Fibroblast of pulmonary artery (primary cell): ENCODE data around the gene GDPGP1.
A peak's percentile ranks its signal among the peaks of the same experiment; 100 is the strongest.

Source experiments
- DNase-seq: peaks from one replicate; pipeline ENCODE4 v3.0.0-alpha.2; 2010; ENCODE audit warnings: low read depth
- H3K4me3 ChIP-seq: replicated peaks from 2 replicates; pipeline ENCODE4 v1.5.1; 2011; ENCODE audit warnings: low read depth, mild to moderate bottlenecking, control low read depth, low read length, moderate library complexity
- CTCF ChIP-seq: IDR thresholded peaks from 2 replicates; pipeline ENCODE4 v1.5.1; 2011; ENCODE audit warnings: mild to moderate bottlenecking, control low read depth, low read length, inconsistent platforms; ENCODE audit errors: missing control alignments

The GDPGP1 gene

GRCh38 chr15:90221246-90221900, 12.6 kb upstream of the GDPGP1 start:
- H3K4me3 ChIP-seq = no peak overlapping the region
- TF ChIP-seq CTCF = peak; percentile 92
- DNase-seq = peak; percentile 93

GRCh38 chr15:90222547-90222946, 11.5 kb upstream of the GDPGP1 start:
- H3K4me3 ChIP-seq = no peak overlapping the region
- no peak for TF ChIP-seq CTCF
- no peak for DNase-seq

GRCh38 chr15:90223441-90224165, 10.4 kb upstream of the GDPGP1 start:
- DNase-seq = no peak
- TF ChIP-seq CTCF = no peak
- H3K4me3 ChIP-seq = no peak overlapping the region

DNA sequence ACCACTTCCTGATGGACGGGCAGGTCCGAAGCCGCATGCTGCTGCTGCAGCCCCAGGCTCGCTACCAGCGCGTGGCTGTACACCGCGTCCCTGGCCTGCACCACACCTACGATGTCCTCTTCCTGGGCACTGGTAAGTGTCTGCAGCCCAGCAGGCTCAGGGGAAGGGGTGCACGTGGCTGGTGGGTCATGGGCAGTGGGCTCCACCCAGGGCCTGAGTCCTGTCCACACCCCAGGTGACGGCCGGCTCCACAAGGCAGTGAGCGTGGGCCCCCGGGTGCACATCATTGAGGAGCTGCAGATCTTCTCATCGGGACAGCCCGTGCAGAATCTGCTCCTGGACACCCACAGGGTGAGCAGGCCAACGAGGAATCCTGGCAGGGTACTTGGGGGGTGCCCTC, 9.0 kb upstream of the GDPGP1 start:
- DNase-seq = no peak
- H3K4me3 ChIP-seq = no peak overlapping the region
- no peak for TF ChIP-seq CTCF

DNA sequence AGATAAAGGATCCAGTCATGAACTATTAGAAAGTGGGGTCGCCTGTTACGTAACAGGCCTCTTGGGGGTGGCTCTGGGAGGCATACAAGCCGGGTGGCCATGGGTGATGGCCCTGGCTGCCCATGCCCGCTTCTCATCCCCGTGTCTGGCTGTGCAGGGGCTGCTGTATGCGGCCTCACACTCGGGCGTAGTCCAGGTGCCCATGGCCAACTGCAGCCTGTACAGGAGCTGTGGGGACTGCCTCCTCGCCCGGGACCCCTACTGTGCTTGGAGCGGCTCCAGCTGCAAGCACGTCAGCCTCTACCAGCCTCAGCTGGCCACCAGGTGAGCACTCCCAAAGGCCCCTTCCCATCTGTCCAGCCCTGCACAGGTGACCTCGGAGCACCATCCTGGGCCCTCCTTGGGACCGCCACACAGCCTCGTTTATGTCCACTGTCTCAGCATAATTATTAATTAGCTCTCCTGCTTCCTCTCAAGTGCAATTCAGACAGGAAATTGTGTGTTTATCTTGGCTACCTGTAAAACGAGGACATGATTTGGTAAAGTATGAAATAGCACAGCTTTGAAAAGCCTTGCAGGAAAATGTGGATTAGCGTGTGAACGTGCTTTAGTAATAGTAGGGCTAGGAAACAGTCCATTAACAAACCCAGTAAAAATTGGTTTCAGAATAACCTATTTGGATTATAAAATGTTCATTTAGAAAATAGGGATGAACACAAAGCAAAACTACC, 8.3 kb upstream of the GDPGP1 start:
- TF ChIP-seq CTCF = no peak
- DNase-seq = no peak
- no peak overlapping the region for H3K4me3 ChIP-seq

DNA sequence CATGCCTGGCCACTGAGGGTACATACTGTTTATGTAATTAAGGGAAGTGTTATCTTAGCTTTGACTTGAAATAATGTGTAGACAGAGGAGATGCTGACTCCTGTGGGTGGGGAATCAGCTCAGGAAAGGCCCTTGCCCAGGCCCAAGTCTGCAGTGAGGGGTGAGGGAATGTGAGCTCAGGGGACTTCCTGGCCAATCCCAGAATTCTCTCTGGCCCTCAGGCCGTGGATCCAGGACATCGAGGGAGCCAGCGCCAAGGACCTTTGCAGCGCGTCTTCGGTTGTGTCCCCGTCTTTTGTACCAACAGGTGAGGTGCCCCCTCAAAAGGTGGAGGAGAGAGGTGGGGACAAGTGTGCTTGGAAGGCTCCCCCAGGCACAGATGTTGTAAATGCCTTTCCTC, 6.7 kb upstream of the GDPGP1 start:
- H3K4me3 ChIP-seq = no peak overlapping the region
- TF ChIP-seq CTCF = no peak
- DNase-seq = no peak
